ENCODE data around the gene TMEM132A.

DNA sequence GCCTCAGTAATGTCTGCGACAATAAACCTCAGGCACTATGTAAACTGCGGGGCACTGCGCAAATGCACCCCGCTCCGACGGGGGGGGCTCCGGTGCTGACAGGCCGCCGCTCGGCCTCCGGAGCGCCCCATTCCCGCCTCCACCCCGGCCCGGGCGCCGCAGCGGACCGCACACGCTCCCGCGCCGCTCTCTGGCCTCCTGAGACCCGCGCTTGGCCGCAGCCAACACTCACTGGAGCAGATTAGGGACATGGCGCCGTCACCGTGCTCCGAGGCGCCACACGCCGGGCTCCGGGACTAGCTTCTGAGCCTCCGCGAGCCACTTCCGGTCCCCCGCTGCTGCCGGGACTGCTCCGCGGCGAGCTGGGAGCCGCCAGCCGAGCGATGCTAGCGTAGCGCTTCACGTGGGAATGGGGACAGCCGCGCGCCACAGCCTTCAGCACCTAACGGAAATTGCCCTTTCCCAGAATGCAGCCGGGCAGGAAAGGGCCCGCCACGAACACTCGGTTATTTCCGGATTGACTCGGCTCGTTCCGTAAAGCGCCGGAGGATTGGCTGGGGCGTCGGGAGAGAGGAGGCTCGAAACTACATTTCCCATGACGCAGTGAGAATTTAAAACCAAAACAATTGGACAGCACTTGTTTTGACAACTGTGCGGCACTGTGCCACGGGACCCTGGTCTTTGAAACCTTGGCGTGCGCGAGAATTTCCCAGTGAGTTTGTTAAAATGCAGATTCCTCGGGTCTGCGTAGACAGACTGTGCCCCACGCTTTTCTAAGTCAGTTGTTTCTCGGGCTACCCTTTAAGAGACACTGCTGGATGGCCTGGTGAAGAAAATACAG lies 17.9 kb upstream of the TMEM132A start, which contains the start of gene PRPF19:
- TF ChIP-seq, protein P1, sequence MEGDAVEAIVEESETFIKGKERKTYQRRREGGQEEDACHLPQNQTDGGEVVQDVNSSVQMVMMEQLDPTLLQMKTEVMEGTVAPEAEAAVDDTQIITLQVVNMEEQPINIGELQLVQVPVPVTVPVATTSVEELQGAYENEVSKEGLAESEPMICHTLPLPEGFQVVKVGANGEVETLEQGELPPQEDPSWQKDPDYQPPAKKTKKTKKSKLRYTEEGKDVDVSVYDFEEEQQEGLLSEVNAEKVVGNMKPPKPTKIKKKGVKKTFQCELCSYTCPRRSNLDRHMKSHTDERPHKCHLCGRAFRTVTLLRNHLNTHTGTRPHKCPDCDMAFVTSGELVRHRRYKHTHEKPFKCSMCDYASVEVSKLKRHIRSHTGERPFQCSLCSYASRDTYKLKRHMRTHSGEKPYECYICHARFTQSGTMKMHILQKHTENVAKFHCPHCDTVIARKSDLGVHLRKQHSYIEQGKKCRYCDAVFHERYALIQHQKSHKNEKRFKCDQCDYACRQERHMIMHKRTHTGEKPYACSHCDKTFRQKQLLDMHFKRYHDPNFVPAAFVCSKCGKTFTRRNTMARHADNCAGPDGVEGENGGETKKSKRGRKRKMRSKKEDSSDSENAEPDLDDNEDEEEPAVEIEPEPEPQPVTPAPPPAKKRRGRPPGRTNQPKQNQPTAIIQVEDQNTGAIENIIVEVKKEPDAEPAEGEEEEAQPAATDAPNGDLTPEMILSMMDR (IDR thresholded peaks at IDR 0.05 in 8 of 11, conservative IDR thresholded peaks at IDR 0.05 in 3 of 11), result peak in 3 of 11 experiments; percentile 4 to 25 (median 22)
- TF ChIP-seq POLR2A (IDR thresholded peaks at IDR 0.05), result peak in 2 of 3 donors; percentile 3 to 47
- TF ChIP-seq POLR2AphosphoS5 (IDR thresholded peaks at IDR 0.05), result peak; percentile 94 to 96 (median 95)

All from spleen (tissue), 7 donors.